ENCODE data around the gene RAPSN.

The RAPSN gene

DNA sequence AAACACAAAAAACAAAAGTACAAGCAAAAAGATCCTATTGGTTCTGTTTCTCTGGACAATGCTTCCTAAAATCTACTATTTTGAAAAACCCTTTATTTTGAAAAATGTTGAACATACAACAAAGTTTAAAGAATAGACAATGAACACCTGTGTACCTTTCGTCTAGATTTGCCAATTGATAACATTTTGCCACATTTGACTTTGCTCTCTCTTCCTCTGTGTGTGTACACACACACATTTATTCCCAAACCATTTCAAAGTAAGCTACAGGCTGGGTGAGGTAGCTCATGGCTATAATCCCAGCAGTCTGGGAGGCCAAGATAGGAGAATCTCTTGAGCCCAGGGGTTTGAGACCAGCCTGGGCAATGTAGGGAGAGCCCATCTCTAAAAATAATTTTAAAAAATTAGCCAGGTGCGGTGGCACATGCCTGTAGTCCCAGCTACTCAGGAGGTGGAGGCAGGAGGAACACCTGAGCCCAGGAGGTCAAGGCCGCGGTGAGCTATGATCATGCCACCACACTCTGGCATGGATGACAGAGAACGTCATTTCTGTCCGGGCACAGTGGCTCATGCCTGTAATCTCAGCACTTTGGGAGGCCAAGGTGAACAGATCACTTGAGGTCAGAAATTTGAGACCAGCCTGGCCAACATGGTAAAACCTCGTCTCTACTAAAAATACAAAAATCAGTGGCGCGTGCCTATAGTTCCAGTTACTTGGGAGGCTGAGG is 17.4 kb downstream of the RAPSN start:
- DNase-seq: no peak

DNA sequence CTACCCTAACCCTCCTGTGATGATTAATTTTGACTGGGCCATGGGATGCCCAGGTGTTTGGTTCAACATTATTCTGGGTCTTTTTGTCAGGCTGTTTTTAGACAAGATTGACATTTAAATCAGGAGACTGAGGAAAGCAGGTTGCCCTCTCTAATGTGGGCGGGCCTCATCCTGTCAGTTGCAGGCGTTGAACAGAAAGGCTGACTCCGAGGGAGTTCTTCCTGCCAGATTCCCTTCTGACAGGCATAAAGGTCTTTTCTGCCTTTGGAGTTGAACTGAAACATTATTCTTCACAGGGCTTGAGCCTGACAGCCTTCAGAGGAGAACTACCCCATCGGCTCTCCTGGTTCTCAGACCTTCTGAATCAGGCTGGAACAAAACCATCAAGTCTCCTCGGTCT is 18.4 kb downstream of the RAPSN start:
- DNase-seq: no peak

DNA sequence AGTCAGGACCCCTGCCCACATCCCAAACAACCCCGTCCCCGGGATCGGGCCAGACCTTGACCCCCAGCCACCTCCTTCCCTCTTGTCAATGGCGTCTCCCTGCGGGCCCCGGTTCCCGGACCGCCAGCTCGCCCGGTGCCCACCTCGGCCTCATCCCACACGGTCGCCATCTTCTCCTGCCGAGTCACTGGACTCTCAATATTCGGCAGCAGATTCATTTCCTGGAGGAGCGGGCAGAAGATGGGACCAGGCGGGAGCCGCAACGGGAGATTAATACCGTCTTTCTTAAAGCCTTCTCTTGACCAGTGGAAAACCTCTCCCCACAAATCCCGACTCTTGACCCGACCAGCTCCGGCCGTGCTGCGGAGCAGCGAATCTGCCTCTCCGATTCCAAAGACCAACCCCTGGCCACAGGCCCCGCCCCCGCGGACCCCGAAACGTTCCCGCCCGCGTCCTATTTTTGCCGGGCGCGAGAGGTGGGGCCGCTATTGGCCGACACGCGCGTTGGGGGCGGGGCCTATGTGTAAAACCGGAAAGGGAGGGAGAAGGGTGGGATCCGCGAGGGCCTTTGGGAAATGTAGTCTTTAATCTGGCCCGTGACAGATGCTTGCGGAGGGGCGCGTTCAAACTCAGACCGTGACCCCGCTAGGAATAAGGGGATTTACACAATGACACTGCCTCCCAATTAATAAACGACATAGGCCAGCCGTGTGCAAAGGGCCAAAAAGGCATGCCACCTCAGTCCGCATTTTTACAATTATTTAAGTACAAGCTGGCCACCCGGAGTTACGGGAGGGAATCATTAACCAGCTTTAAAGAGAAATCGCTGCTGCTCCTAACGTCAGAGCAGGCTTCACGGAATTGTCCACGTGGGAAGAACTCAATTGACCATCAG is 22.6 kb downstream of the RAPSN start, which contains the start of gene PSMC3:
TSS of gene PSMC3 (minus strand) at position 378 of the 895 bp plus-strand sequence. CDS start at position 218, 160 bp downstream.
- peak; percentile 97 to 99 (median 98) for DNase-seq

DNA sequence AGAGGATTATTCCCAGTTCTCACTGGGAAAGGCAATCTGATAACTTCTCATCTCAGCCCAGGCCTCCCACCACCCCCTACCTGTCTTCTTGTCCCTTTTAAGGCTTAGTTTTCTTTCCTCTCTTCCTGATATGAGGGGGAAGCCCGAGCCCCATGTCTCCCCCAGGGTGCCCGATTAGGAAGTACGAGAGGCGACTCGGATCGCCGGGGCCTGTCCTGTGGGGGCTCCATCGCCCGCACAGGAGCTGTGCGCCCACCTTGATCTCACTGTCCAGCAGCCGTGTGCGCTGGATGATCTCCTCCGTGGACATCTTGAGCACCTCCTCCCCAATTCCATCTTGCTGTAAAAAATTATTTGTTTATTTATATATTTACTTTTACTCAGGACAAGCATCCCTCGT is 23.3 kb downstream of the RAPSN start:
- no peak for DNase-seq

- DNase-seq: no peak
Observed at GRCh38 chr11:47418454-47419259, 30.3 kb downstream of the RAPSN start.

DNA sequence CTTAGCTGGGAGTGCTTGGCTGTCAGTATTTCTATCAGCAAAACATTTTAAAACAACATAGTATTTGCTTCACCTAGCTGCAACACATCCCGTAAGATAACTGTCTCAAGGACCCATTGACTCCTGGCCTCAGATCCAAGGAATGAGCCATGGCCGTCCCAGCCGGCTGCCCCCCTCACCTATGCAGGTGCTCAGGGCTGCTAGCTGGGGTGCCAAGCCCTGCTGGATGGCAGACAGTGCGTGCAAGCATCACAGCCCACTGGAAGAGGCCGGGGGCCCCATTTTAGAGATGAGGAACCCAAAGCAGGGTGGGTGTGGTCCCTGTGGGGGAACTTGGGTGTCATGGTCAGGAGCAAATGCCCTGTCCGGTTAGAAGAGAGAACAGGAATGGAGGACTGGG is 31.2 kb downstream of the RAPSN start:
- DNase-seq: no peak

GRCh38 chr11:47415949-47416472 is 32.9 kb downstream of the RAPSN start:
- no peak for DNase-seq

- no peak for DNase-seq
Observed at GRCh38 chr11:47415091-47415854, 33.7 kb downstream of the RAPSN start.

DNA sequence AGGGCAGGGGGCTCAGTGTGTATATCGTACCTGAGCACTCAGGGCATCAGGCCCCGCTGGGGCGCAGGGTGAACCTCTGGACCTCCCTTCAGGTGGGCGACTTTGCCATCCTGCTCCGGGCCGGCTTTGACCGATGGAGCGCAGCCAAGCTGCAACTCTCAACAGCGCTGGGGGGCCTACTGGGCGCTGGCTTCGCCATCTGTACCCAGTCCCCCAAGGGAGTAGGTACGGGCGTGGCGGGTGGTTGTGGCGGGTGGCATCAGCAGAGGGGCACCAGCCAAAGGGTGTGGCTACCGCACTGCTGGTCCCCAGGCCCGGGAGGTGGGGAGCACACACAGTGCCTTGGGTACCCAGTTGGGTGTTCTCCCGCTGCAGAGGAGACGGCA is 34.3 kb downstream of the RAPSN start:
- DNase-seq: no peak

- DNase-seq: no peak
Observed at GRCh38 chr11:47413908-47414684, 34.8 kb downstream of the RAPSN start.

GRCh38 chr11:47413351-47413750 is 35.6 kb downstream of the RAPSN start:
- no peak for DNase-seq

DNA sequence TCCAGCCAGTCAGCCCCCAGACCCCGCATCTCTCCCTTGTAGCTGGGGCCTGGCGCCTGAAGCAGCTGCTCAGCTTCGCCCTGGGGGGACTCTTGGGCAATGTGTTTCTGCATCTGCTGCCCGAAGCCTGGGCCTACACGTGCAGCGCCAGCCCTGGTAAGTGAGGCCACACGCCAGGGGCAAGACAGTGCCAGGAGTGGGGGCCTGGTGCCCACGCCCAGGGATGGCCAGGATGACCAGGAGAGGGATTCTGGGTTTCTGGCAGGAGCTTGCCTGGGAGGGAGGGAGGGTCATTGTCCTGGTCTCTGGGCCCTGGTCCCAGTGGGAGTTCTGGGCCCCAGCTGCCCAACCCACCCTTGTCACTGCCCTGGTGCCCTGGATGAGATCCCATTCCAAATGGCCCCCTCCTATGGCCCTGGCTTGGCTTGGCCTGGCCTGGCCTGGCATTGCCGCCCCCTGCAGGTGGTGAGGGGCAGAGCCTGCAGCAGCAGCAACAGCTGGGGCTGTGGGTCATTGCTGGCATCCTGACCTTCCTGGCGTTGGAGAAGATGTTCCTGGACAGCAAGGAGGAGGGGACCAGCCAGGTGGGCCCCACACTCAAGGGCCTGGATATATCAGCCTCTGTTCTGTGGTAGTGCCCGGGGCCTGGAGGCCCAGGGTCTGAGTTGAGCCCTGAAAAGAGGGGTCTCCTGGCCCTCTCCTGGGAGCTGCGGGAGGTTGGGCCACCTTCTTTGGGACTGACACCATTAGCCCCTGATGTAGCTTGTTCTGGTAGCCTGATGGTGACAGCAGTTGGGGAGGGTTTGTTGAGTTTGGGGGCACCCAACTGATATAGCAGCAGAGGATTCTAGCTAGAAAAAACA is 36.8 kb downstream of the RAPSN start:
- peak; percentile 17 to 42 (median 31) for DNase-seq

DNA sequence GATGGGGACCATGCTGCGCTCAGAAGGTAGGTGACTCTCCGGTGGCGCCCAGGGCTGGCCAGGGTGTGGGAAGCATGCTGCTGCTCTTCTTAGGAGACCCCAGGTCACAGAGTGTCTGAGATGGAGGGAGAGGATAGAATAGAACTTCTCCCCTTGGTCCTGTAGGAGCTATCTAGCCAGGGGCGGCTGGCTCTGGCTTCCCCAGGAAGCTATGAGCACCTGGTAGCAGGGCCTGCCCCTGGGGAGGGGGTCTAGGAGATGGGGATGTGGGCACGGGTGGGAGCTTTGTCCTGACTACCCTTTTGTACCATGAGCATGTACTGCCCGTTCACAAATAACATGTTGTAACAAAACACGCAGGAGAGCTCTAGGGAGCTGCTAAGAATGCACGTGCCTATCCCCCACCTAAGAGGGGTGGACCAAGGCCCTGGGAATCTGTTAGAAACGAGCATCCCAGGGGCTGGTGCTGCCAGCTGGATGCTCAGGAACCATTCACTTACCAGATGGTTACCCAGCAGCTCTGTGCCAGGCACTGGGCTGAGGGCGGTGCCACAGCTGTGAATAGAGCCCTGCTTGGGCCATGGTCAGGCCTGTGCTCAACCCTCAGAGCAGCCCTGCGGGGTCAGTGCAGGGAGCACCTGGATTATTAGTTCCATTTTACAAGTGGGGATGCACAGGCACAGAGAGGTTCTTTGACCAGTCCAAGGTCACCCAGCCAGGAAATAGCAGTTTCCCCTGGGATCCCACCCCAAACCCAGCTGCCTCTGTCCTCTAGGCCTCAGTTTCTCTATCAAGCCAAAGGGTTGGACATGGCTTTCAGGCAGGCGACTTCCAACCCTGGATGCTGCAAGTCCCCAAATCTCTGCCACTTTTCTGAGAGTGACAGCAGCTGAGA is 38.3 kb downstream of the RAPSN start:
- no peak for DNase-seq

GRCh38 chr11:47409440-47410369 is 39.2 kb downstream of the RAPSN start:
- DNase-seq: no peak

DNA sequence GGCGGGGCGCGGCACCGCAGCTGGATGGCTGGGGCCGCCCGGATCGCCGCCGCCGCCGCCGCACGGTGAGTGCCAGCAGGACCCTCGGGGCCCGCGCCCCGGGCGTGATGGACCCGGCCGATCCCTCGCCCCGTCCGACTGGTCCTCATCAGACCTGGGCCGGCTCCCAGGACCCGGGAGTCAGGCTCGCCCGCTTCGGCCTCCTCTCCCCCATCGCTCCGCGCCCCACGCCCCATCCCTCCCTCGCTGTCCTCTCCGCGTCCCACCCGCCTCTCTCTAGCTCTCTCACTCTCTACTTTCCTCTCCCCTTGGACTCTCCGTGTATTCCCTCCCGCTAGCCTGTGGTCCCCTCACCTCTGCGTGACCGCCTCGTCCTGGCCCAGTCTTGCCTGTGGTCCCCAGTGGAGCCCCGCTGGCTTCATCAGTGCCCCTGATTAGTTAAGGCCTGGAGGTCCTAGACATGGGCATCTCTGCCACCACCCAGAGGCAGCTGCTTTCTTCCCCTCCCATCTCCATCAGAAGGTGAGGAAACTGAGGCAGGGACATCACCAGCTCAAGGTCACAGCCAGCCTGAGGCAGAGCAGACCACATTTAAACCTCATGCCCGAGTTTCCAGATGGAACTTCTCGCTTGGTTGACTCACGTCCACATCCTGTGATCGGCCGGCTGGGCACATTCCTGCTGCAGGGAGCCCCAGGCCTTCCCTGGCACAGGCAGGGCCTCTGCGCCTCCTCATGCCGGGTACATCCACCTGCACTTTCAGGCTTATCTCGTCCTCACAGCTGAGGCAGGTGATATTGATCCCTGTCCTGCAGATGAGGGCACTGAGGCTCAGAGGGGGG is 40.1 kb downstream of the RAPSN start:
- no peak for DNase-seq

DNA sequence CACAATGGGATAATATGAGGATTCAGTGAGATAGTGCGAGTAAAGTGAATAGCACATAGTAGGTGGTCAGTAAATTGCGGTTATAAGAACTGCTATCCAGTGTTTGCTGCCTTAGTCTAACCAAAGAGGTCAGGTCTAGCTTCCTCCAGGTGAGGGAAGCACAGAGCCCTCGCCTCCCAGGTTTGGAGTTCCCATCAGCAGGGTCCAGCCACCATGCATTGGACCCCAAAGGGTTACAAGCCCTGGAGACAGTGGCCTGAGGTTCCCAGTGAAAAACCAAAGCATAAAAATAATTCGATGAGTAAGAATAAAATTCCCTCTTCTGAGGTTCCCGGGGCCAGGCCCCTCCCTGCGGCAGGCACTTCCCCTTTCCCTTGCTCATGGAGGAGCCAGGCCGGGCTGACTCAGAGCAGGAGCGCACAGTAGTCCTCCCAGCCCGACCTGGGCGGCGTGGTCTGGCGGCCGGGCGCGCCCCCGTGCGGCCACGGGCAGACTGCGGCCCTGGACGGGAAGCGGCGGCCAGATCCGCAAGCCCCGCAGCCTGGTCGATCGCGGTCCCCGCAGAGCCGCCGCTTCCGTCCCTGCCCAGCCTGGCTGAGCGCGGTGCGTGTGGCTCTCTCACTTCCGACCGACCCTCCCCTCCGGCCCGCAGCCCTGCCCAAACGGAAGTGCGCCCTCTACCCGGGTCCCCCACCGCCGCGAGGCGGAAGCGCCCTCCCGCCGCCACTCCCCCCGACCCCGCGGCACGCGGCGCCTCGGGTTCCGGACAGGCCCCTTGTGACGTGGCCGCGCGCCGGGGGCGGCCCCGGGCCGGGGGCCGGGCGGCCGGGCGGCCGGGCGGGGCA is 41.0 kb downstream of the RAPSN start, which contains the start of gene SLC39A13:
TSS of gene SLC39A13 (plus strand) at position 845 of the 845 bp plus-strand sequence. CDS start 1,505 bp downstream, outside the sequence.
- DNase-seq: peak; percentile 81 to 87 (median 84)
